ENCODE results near the gene FGF6. TPM values are rescaled to one million over a fixed set of nuclear protein-coding genes. Genes with fewer than 3 reads are reported as not detected.

The FGF6 gene
- total and polyA plus RNA-seq, 9 of the 15 experiments (the other 6 are each of a cell fraction or from before 2014, with no cell fraction given), result 0.14 TPM; not detected in 8

- TF ChIP-seq, protein P1, sequence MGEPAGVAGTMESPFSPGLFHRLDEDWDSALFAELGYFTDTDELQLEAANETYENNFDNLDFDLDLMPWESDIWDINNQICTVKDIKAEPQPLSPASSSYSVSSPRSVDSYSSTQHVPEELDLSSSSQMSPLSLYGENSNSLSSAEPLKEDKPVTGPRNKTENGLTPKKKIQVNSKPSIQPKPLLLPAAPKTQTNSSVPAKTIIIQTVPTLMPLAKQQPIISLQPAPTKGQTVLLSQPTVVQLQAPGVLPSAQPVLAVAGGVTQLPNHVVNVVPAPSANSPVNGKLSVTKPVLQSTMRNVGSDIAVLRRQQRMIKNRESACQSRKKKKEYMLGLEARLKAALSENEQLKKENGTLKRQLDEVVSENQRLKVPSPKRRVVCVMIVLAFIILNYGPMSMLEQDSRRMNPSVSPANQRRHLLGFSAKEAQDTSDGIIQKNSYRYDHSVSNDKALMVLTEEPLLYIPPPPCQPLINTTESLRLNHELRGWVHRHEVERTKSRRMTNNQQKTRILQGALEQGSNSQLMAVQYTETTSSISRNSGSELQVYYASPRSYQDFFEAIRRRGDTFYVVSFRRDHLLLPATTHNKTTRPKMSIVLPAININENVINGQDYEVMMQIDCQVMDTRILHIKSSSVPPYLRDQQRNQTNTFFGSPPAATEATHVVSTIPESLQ (CRISPR knock-in tag; IDR thresholded peaks at IDR 0.05), result no peak
- no peak for TF ChIP-seq ADNP (tag; IDR thresholded peaks at IDR 0.05)
- no peak for TF ChIP-seq ZNF785 (CRISPR knock-in tag; IDR thresholded peaks at IDR 0.05)
- no peak for TF ChIP-seq SETDB1 (IDR thresholded peaks at IDR 0.05; ENCODE audit: low read length)
- TF ChIP-seq ZNF121 (CRISPR knock-in tag; conservative IDR thresholded peaks at IDR 0.05), result no peak
- TF ChIP-seq ZNF583 (CRISPR knock-in tag; IDR thresholded peaks at IDR 0.05), result no peak
- TF ChIP-seq ETV5 (CRISPR knock-in tag; IDR thresholded peaks at IDR 0.05; ENCODE audit: low read depth), result no peak
- TF ChIP-seq, protein P2, sequence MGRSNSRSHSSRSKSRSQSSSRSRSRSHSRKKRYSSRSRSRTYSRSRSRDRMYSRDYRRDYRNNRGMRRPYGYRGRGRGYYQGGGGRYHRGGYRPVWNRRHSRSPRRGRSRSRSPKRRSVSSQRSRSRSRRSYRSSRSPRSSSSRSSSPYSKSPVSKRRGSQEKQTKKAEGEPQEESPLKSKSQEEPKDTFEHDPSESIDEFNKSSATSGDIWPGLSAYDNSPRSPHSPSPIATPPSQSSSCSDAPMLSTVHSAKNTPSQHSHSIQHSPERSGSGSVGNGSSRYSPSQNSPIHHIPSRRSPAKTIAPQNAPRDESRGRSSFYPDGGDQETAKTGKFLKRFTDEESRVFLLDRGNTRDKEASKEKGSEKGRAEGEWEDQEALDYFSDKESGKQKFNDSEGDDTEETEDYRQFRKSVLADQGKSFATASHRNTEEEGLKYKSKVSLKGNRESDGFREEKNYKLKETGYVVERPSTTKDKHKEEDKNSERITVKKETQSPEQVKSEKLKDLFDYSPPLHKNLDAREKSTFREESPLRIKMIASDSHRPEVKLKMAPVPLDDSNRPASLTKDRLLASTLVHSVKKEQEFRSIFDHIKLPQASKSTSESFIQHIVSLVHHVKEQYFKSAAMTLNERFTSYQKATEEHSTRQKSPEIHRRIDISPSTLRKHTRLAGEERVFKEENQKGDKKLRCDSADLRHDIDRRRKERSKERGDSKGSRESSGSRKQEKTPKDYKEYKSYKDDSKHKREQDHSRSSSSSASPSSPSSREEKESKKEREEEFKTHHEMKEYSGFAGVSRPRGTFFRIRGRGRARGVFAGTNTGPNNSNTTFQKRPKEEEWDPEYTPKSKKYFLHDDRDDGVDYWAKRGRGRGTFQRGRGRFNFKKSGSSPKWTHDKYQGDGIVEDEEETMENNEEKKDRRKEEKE (IDR thresholded peaks at IDR 0.05; ENCODE audit: borderline replicate concordance in 1 of 2, control insufficient read depth in 1 of 2, low read depth in 2 of 2, low read length in 1 of 2), result no peak
- TF ChIP-seq, protein P3, sequence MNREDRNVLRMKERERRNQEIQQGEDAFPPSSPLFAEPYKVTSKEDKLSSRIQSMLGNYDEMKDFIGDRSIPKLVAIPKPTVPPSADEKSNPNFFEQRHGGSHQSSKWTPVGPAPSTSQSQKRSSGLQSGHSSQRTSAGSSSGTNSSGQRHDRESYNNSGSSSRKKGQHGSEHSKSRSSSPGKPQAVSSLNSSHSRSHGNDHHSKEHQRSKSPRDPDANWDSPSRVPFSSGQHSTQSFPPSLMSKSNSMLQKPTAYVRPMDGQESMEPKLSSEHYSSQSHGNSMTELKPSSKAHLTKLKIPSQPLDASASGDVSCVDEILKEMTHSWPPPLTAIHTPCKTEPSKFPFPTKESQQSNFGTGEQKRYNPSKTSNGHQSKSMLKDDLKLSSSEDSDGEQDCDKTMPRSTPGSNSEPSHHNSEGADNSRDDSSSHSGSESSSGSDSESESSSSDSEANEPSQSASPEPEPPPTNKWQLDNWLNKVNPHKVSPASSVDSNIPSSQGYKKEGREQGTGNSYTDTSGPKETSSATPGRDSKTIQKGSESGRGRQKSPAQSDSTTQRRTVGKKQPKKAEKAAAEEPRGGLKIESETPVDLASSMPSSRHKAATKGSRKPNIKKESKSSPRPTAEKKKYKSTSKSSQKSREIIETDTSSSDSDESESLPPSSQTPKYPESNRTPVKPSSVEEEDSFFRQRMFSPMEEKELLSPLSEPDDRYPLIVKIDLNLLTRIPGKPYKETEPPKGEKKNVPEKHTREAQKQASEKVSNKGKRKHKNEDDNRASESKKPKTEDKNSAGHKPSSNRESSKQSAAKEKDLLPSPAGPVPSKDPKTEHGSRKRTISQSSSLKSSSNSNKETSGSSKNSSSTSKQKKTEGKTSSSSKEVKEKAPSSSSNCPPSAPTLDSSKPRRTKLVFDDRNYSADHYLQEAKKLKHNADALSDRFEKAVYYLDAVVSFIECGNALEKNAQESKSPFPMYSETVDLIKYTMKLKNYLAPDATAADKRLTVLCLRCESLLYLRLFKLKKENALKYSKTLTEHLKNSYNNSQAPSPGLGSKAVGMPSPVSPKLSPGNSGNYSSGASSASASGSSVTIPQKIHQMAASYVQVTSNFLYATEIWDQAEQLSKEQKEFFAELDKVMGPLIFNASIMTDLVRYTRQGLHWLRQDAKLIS (CRISPR knock-in tag; IDR thresholded peaks at IDR 0.05), result no peak
- no peak for TF ChIP-seq ZNF518B (CRISPR knock-in tag; IDR thresholded peaks at IDR 0.05)
- no peak for TF ChIP-seq WHSC1 (IDR thresholded peaks at IDR 0.05; ENCODE audit: low read length)
- TF ChIP-seq HSF4 (CRISPR knock-in tag; IDR thresholded peaks at IDR 0.05; ENCODE audit: borderline replicate concordance), result no peak
- no peak for TF ChIP-seq PCBP2 (IDR thresholded peaks at IDR 0.05; ENCODE audit: low read depth, low read length, poor library complexity, severe bottlenecking)
- no peak for TF ChIP-seq NFXL1 (CRISPR knock-in tag; IDR thresholded peaks at IDR 0.05)
- TF ChIP-seq RUNX1 (IDR thresholded peaks at IDR 0.05; ENCODE audit: low read depth), result no peak
Measured at GRCh38 chr12:4388662-4389061, 57.0 kb downstream of the FGF6 start (continued).
